Measurements from ENCODE around the gene IQCC.

Gene IQCC

DNA sequence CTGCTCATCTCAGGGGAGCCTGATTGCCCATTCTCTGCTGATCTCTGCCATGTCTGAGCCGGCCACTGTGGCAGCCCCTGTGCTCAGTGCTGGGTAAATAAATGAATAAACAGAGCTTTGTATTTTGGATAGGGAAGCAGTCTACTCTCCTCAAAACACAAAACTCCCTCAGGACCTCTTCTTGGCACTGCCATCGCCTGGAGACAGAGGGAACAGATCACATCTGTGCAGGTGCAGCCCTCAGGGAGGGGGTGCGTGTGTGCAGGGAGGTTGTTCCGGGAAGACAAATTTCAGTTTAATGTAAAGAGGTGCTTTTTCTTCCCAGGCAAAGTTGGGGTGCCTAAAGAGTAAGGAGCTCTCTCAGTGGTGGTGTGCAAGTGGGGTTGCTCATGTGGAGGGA is 33.9 kb downstream of the IQCC start:
- CTCF ChIA-PET: interaction anchor here (0.6 to 5.9 kb wide), 4 partner anchors 9 to 237 kb away, joined by 3 to 33 read pairs (median 6); partner anchors contain the start of gene FAM167B

DNA sequence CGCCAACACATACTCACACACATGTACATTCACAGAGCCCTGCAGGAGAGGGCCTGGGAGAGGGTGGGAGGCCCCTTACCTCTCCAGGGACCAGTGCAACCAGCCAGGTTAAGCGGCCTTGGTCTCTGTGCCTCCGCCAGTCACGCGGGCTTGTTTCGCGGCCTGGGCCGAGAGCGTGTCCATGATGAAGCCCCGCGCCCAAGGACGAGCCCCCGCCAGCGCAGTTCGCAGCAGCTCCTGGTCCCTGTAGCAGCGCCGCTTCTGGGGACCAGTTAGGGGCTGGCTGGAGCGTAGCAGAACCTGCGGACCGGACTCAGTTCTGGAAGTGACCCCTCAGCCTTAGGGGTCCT is 34.3 kb downstream of the IQCC start:
- POLR2A ChIA-PET: interaction anchor here (1.6 kb wide), 1 partner anchor 60 kb away, joined by 5 read pairs; the partner anchor contains the start of gene TXLNA
- no peak overlapping the region for H3K27ac ChIP-seq (ENCODE audit: extremely low read depth, low read depth, low read length)
- CTCF ChIA-PET: interaction anchor here (0.6 to 5.9 kb wide), 4 partner anchors 8 to 236 kb away, joined by 3 to 33 read pairs (median 6); partner anchors contain the start of gene FAM167B
- no peaks in the 10 kb centered on the region for H3K4me1 ChIP-seq (ENCODE audit: control insufficient read depth, insufficient read depth, low read length)
- H3K9me3 ChIP-seq (ENCODE audit: control insufficient read depth, insufficient read depth, low read depth, low read length): no peaks in the 10 kb centered on the region
- peaks cover 0 to 1% of the 10 kb centered on the region in 2 experiments; a peak in 1 of 3 replicates for H3K36me3 ChIP-seq (ENCODE audit: control insufficient read depth in 2 of 2, insufficient read depth in 1 of 2, low read length in 2 of 2)
- TF ChIP-seq ZBTB48 (tag by site-specific recombination; IDR thresholded peaks at IDR 0.05) (peak; percentile 72; the same call in 1 of the 2 replicates), WT1 (tag by site-specific recombination; IDR thresholded peaks at IDR 0.05) (no peak)
- H3K4me3 ChIP-seq (ENCODE audit: low read depth, low read length): no peak overlapping the region

More for the DNA sequence above, 33.9 kb downstream of the IQCC start:
- Histone ChIP-seq H3K4me3 (ENCODE audit: low read depth, low read length) (no peak overlapping the region), H3K27ac (ENCODE audit: extremely low read depth, low read depth, low read length) (no peak overlapping the region), H3K36me3 (ENCODE audit: control insufficient read depth in 2 of 2, insufficient read depth in 1 of 2, low read length in 2 of 2) (peaks cover 0 to 6% of the 10 kb centered on the region in 2 experiments; a peak in 1 of 3 replicates), H3K4me1 (ENCODE audit: control insufficient read depth, insufficient read depth, low read length) (no peaks in the 10 kb centered on the region), H3K9me3 (ENCODE audit: control insufficient read depth, insufficient read depth, low read depth, low read length) (no peaks in the 10 kb centered on the region)
- TF ChIP-seq ZNF19 (tag by site-specific recombination; IDR thresholded peaks at IDR 0.05; ENCODE audit: low read depth) (no peak), ZNF654 (tag by site-specific recombination; IDR thresholded peaks at IDR 0.05; ENCODE audit: low read depth) (no peak), SALL2 (tag by site-specific recombination; IDR thresholded peaks at IDR 0.05; ENCODE audit: borderline replicate concordance) (no peak), WT1 (tag by site-specific recombination; IDR thresholded peaks at IDR 0.05) (no peak), ZNF624 (tag by site-specific recombination; IDR thresholded peaks at IDR 0.05) (no peak), SCRT1 (tag by site-specific recombination; IDR thresholded peaks at IDR 0.05; ENCODE audit: borderline replicate concordance) (no peak), ZNF416 (tag by site-specific recombination; IDR thresholded peaks at IDR 0.05) (no peak), HOXC10 (CRISPR knock-in tag; IDR thresholded peaks at IDR 0.05) (no peak), KLF8 (tag by site-specific recombination; IDR thresholded peaks at IDR 0.05) (no peak), MZF1 (tag by site-specific recombination; IDR thresholded peaks at IDR 0.05; ENCODE audit: borderline replicate concordance) (no peak)
- TF ChIP-seq, protein P1, sequence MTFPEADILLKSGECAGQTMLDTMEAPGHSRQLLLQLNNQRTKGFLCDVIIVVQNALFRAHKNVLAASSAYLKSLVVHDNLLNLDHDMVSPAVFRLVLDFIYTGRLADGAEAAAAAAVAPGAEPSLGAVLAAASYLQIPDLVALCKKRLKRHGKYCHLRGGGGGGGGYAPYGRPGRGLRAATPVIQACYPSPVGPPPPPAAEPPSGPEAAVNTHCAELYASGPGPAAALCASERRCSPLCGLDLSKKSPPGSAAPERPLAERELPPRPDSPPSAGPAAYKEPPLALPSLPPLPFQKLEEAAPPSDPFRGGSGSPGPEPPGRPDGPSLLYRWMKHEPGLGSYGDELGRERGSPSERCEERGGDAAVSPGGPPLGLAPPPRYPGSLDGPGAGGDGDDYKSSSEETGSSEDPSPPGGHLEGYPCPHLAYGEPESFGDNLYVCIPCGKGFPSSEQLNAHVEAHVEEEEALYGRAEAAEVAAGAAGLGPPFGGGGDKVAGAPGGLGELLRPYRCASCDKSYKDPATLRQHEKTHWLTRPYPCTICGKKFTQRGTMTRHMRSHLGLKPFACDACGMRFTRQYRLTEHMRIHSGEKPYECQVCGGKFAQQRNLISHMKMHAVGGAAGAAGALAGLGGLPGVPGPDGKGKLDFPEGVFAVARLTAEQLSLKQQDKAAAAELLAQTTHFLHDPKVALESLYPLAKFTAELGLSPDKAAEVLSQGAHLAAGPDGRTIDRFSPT (tag by site-specific recombination; IDR thresholded peaks at IDR 0.05): no peak
- TF ChIP-seq, protein P2, sequence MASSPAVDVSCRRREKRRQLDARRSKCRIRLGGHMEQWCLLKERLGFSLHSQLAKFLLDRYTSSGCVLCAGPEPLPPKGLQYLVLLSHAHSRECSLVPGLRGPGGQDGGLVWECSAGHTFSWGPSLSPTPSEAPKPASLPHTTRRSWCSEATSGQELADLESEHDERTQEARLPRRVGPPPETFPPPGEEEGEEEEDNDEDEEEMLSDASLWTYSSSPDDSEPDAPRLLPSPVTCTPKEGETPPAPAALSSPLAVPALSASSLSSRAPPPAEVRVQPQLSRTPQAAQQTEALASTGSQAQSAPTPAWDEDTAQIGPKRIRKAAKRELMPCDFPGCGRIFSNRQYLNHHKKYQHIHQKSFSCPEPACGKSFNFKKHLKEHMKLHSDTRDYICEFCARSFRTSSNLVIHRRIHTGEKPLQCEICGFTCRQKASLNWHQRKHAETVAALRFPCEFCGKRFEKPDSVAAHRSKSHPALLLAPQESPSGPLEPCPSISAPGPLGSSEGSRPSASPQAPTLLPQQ (tag by site-specific recombination; IDR thresholded peaks at IDR 0.05): no peak
- TF ChIP-seq, protein P3, sequence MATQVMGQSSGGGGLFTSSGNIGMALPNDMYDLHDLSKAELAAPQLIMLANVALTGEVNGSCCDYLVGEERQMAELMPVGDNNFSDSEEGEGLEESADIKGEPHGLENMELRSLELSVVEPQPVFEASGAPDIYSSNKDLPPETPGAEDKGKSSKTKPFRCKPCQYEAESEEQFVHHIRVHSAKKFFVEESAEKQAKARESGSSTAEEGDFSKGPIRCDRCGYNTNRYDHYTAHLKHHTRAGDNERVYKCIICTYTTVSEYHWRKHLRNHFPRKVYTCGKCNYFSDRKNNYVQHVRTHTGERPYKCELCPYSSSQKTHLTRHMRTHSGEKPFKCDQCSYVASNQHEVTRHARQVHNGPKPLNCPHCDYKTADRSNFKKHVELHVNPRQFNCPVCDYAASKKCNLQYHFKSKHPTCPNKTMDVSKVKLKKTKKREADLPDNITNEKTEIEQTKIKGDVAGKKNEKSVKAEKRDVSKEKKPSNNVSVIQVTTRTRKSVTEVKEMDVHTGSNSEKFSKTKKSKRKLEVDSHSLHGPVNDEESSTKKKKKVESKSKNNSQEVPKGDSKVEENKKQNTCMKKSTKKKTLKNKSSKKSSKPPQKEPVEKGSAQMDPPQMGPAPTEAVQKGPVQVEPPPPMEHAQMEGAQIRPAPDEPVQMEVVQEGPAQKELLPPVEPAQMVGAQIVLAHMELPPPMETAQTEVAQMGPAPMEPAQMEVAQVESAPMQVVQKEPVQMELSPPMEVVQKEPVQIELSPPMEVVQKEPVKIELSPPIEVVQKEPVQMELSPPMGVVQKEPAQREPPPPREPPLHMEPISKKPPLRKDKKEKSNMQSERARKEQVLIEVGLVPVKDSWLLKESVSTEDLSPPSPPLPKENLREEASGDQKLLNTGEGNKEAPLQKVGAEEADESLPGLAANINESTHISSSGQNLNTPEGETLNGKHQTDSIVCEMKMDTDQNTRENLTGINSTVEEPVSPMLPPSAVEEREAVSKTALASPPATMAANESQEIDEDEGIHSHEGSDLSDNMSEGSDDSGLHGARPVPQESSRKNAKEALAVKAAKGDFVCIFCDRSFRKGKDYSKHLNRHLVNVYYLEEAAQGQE (tag by site-specific recombination; IDR thresholded peaks at IDR 0.05): no peak
- TF ChIP-seq, protein P4, sequence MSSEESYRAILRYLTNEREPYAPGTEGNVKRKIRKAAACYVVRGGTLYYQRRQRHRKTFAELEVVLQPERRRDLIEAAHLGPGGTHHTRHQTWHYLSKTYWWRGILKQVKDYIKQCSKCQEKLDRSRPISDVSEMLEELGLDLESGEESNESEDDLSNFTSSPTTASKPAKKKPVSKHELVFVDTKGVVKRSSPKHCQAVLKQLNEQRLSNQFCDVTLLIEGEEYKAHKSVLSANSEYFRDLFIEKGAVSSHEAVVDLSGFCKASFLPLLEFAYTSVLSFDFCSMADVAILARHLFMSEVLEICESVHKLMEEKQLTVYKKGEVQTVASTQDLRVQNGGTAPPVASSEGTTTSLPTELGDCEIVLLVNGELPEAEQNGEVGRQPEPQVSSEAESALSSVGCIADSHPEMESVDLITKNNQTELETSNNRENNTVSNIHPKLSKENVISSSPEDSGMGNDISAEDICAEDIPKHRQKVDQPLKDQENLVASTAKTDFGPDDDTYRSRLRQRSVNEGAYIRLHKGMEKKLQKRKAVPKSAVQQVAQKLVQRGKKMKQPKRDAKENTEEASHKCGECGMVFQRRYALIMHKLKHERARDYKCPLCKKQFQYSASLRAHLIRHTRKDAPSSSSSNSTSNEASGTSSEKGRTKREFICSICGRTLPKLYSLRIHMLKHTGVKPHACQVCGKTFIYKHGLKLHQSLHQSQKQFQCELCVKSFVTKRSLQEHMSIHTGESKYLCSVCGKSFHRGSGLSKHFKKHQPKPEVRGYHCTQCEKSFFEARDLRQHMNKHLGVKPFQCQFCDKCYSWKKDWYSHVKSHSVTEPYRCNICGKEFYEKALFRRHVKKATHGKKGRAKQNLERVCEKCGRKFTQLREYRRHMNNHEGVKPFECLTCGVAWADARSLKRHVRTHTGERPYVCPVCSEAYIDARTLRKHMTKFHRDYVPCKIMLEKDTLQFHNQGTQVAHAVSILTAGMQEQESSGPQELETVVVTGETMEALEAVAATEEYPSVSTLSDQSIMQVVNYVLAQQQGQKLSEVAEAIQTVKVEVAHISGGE (tag by site-specific recombination; conservative IDR thresholded peaks at IDR 0.05; ENCODE audit: low read depth): no peak
- POLR2A ChIA-PET: interaction anchor here (0.6 kb wide), 1 partner anchor 59 kb away, joined by 4 read pairs; no protein-coding TSS in a partner anchor
